ENCODE results near the gene WWTR1.

The WWTR1 gene

GRCh38 chr3:149654188-149654601 lies 3.6 kb downstream of the WWTR1 start:
- DNase-seq = no peak

- DNase-seq = no peak
Observed at GRCh38 chr3:149653564-149653963, 4.3 kb downstream of the WWTR1 start.

GRCh38 chr3:149653136-149653535 lies 4.7 kb downstream of the WWTR1 start:
- no peak for DNase-seq

GRCh38 chr3:149650828-149651227 lies 7.0 kb downstream of the WWTR1 start:
- no peak for DNase-seq

- no peak for DNase-seq
Observed at GRCh38 chr3:149648525-149648924, 9.3 kb downstream of the WWTR1 start.

- DNase-seq = no peak
Observed at GRCh38 chr3:149647812-149648211, 10.0 kb downstream of the WWTR1 start.

GRCh38 chr3:149647285-149647684 lies 10.5 kb downstream of the WWTR1 start:
- no peak for DNase-seq

GRCh38 chr3:149646181-149646766 lies 11.6 kb downstream of the WWTR1 start:
- no peak for DNase-seq

GRCh38 chr3:149643963-149644362 lies 13.9 kb downstream of the WWTR1 start:
- DNase-seq = no peak

GRCh38 chr3:149643482-149643798 lies 14.4 kb downstream of the WWTR1 start:
- no peak for DNase-seq

- no peak for DNase-seq
Observed at GRCh38 chr3:149640976-149641728, 16.7 kb downstream of the WWTR1 start.

- no peak for DNase-seq
Observed at GRCh38 chr3:149639093-149639486, 18.7 kb downstream of the WWTR1 start.

- no peak for DNase-seq
Observed at GRCh38 chr3:149638228-149639092, 19.4 kb downstream of the WWTR1 start.

- DNase-seq = no peak
Observed at GRCh38 chr3:149635396-149635795, 22.4 kb downstream of the WWTR1 start.

- no peak for DNase-seq
Observed at GRCh38 chr3:149634573-149634972, 23.3 kb downstream of the WWTR1 start.

GRCh38 chr3:149634072-149634471 lies 23.8 kb downstream of the WWTR1 start:
- no peak for DNase-seq

GRCh38 chr3:149632225-149632624 lies 25.6 kb downstream of the WWTR1 start:
- no peak for DNase-seq

GRCh38 chr3:149630806-149631205 lies 27.0 kb downstream of the WWTR1 start:
- DNase-seq = no peak

GRCh38 chr3:149628957-149629670 lies 28.7 kb downstream of the WWTR1 start:
- DNase-seq = no peak

GRCh38 chr3:149626671-149627070 lies 31.2 kb downstream of the WWTR1 start:
- no peak for DNase-seq

- DNase-seq = no peak
Observed at GRCh38 chr3:149625795-149626194, 32.0 kb downstream of the WWTR1 start.

GRCh38 chr3:149623824-149624223 lies 34.0 kb downstream of the WWTR1 start:
- no peak for DNase-seq

Data from cerebellar nuclear complex (tissue), 1 donor.